Skin of body (tissue), 2 donors: Measurements from ENCODE around the gene CYBRD1. TPM values are rescaled to one million over a fixed set of nuclear protein-coding genes. Genes with fewer than 3 reads are reported as not detected.
"Not testable (repeated sequence)": the region's sequence is repeated elsewhere in the genome, so short reads cannot be mapped to it uniquely, and the experiment has no call there.

Experiments
- DNase-seq: peaks from one replicate; lab custom pipeline; 2025; lab: John Stamatoyannopoulos, UW
- total RNA-seq: library from RNA; depleted of rRNA; stranded (reverse); fragments of >200 nt; gene quantifications from one replicate; pipeline ENCODE4 v1.2.3, GENCODE V29; 2014

Gene CYBRD1
- total RNA-seq, 1 donor from 2014 or later = 184 TPM

- no peak for DNase-seq
Observed at GRCh38 chr2:171515672-171516298, 6.5 kb upstream of the CYBRD1 start.

GRCh38 chr2:171516793-171517192 is 5.5 kb upstream of the CYBRD1 start:
- DNase-seq = no peak

GRCh38 chr2:171520471-171520870 is 1.8 kb upstream of the CYBRD1 start:
- no peak for DNase-seq

- peak; percentile 76 for DNase-seq
Observed at GRCh38 chr2:171521361-171522051, 768 bp upstream of the CYBRD1 start.

GRCh38 chr2:171522788-171523087 is 464 bp downstream of the CYBRD1 start:
- peak; percentile 67 for DNase-seq

GRCh38 chr2:171523088-171524017 is 1.1 kb downstream of the CYBRD1 start:
- DNase-seq = peak; percentile 75

GRCh38 chr2:171524018-171524401 is 1.7 kb downstream of the CYBRD1 start:
- peak; percentile 34 for DNase-seq

GRCh38 chr2:171529914-171530313 is 7.6 kb downstream of the CYBRD1 start:
- DNase-seq = no peak

- no peak for DNase-seq
Observed at GRCh38 chr2:171530378-171530777, 8.1 kb downstream of the CYBRD1 start.

GRCh38 chr2:171530859-171531258 is 8.6 kb downstream of the CYBRD1 start:
- DNase-seq = not testable (repeated sequence)

GRCh38 chr2:171531291-171531690 is 9.0 kb downstream of the CYBRD1 start:
- DNase-seq = no peak

GRCh38 chr2:171531836-171532450 is 9.7 kb downstream of the CYBRD1 start:
- peak; percentile 9 for DNase-seq

- no peak for DNase-seq
Observed at GRCh38 chr2:171533331-171533730, 11.1 kb downstream of the CYBRD1 start.

- not testable (repeated sequence) for DNase-seq
Observed at GRCh38 chr2:171535528-171535927, 13.3 kb downstream of the CYBRD1 start.

GRCh38 chr2:171540437-171540836 is 18.2 kb downstream of the CYBRD1 start:
- no peak for DNase-seq

GRCh38 chr2:171541202-171541887 is 19.1 kb downstream of the CYBRD1 start:
- no peak for DNase-seq

- no peak for DNase-seq
Observed at GRCh38 chr2:171545086-171545485, 22.8 kb downstream of the CYBRD1 start.

- DNase-seq = no peak
Observed at GRCh38 chr2:171547256-171547655, 25.0 kb downstream of the CYBRD1 start.

- DNase-seq = no peak
Observed at GRCh38 chr2:171547720-171548119, 25.4 kb downstream of the CYBRD1 start.

- no peak for DNase-seq
Observed at GRCh38 chr2:171550613-171551012, 28.3 kb downstream of the CYBRD1 start.

- no peak for DNase-seq
Observed at GRCh38 chr2:171551836-171552235, 29.6 kb downstream of the CYBRD1 start.
